ENCODE results near the gene ANKDD1B.
"Not testable (repeated sequence)": the region's sequence is repeated elsewhere in the genome, so short reads cannot be mapped to it uniquely, and the experiment has no call there.

ANKDD1B gene

DNA sequence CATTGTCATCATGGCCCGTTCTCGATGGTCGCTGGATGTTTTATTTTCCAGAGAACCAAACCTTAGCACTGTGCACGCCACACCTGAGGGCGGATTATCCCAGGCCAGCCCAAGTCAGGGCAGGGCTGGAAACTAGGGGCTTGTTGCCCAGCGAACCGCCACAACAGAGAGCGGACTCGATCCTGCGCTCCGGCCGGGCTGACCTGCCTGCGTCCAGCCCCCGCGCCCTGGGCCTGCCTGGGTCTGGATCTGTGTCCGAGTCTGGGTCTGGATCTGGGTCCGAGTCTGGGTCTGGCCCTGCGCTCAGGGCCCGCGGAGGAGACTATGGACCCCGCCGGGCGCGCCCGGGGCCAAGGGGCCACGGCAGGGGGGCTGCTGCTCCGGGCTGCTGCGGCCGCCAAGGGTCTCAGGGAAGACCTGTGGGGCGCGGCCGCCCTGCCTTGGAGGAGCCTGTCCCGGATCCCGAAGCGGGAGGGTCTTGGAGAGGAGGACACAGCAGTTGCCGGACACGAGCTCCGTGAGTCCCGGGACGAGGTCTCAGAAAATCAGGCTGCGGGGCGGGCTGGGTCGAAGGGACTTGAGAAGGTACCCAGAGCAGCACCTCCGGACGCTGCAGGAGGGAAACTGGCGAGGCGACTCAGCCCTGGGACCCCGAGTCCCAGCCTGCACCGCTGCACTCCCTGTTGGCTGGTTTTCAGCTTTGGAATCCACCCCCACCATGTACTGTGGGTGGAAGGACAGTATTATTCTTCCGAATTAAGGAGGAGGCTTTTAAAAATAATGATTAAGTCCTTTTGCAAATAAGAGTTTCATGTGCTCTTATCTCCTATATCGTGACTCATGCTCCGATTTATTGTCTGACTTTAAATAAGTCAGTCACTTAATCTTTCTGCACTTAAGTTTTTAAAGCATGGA is at the start of gene ANKDD1B:
Gene ANKDD1B (plus strand): TSS at position 143 of the 915 bp plus-strand sequence. CDS start 182 bp downstream, at position 325.
- DNase-seq = peak; percentile 66

DNA sequence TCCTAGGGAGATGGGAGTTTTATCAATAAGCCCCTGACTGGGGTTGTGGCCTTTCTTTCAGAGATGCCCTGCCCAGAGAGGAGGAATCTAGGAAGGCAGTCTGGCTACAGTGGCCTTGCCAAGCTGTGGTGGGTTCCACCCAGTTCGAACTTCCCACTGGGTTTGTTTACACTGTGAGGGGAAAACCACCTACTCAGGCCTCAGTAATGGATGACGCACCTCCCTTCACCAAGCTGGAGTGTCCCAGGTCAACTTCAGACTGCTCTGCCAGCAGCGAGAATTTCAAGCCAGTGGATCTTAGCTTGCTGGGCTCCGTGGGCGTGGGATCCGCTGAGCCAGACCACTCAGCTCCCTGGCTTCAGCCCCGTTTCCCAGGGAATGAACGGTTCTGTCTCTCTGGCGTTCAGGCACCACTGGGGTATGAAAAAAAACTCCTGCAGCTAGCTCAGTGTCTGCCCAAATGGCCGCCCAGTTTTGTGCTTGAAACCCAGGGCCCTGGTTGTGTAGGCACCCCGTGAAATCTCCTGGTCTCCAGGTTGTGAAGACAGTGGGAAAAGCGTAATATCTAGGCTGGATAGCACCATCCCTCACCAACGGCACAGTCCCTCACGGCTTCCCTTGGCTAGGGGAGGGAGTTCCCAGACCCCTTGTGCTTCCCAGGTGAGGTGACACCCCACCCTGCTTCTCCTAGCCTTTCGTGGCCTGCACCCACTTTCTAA is 45.1 kb upstream of the ANKDD1B start:
- not testable (repeated sequence) for DNase-seq

DNA sequence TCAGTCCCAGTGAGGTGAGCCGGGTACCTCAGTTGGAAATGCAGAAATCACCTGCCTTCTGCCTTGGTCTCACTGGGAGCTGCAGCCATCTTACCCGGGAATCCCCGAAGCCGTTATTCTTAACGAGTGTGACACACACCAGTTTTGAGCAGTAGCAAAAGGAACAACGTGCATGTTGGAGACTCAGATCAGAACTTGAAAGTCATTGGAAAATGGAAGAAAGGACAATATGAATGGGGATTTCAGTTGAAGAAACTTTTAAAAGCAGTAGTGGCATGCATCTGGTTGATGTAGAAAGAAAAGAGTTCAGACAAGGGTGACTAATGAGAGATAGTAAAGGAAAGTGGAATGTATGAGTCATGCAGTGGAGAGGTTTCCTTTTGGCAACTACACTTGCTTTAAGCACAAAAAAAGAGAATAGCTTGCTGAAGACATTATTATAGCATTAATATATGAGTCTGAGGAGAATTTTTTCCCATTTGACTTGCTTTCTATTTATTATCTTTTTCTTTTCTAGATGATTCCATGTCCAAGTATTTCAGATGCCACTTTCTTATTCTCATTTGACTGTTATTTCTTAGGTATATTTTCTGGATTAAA is 44.4 kb upstream of the ANKDD1B start:
- DNase-seq = peak; percentile 6

DNA sequence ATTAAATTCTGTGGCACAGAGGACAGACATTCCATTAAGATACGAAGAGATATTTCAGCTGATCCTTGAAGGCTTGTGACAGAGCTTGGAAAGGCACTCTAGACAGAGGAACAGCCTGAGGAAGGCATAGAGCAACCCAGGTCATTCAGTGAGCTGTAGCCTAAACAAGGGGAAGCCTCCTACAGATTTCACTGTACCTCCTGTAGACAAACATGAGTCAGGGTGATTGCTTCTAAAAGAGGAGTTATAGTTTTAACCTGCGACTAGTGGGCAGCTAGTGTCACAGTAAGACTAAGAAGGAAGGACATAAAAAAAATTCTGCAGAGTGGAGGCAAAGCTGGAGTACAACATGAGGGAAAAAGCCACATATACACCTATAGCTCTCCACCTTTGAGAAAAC is 43.5 kb upstream of the ANKDD1B start:
- no peak for DNase-seq

DNA sequence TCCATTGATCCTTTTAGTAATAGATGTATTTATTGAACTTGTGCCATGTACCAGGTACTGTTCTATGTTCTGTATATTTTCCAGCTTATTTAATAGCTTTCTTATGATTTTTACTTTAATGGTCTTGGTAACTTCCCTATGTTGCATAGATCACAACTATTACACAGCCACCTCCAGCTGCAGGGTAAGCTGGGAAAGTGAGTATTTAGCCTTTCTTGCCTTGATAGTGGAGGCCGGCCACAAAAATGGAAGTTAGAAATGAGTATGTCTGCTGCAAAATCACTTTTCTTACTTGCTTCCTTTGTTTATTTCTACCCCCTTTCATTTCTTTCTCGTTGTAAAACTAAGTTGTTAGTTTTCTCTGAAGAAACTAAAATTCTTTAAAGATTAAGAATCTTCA is 43.1 kb upstream of the ANKDD1B start:
- no peak for DNase-seq

DNA sequence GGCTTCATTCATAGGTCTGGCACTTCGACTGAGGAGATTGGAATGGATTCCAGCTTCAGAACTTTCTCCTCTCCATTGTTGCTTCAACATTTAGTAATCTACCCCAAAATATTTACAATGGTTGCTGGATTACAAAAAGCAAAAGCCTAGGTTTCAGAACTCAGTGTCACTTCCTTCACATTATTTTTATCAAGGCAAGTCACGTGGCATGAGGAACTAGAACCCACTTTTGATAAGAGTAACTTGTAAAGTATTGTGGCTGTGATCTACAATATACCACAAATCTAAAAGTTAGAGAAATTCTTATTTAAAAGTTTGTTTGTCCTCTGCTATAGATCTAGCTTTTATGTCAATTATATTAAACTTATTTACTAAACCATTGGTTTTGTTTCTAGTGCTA is 39.7 kb upstream of the ANKDD1B start:
- DNase-seq = no peak

DNA sequence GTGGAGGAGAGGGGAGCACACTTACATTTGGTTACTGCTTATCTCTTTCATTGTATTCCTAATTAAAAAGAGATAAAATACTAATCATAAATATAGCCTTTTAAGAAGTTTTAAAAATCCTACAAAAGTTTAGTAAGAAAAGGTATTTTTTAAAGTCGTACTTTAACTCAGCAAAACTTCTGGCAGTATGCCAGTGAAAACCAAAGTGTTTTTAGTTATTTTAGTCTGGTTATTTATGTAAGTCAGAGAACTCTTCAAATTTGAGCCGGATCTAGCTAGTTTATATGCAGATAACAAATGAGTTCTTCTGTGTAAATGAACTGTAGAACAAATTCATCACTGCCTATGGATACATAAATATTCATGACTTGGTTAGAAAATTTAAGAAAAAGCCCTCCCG is 36.5 kb upstream of the ANKDD1B start:
- no peak for DNase-seq

DNA sequence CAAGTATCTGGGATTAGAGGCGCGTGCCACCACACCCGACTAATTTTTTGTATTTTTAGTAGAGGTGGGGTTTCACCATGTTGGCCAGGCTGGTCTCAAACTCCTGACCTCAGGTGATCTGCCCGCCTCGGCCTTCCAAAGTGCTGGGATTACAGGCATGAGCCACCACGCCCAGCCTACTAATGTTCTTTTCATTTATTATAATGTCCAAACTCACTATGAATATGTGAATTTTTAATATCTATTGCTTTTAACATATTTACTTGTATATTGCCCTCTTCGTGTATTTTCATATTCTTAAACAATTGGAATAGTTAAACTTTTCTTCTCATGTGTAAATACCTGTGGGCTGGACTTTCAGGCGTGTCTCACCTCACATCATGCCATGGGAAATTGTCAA is 33.0 kb upstream of the ANKDD1B start:
- not testable (repeated sequence) for DNase-seq

DNA sequence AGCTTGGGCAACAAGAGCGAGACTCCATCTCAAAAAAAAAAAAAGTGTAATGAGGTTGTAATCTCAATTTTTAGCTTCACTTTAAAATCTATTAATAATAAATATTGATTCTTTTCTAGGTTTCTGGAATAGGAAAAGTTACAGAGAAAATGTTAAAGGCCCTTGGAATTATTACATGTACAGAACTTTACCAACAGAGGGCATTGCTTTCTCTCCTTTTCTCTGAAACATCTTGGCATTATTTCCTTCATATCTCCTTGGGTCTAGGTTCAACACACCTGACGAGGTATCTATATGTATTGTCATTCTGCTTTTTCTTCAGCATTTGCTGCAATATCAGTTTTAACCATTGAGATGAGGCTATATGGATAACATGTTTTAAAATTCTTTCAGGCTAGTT is 26.6 kb upstream of the ANKDD1B start:
- peak; percentile 22 for DNase-seq

DNA sequence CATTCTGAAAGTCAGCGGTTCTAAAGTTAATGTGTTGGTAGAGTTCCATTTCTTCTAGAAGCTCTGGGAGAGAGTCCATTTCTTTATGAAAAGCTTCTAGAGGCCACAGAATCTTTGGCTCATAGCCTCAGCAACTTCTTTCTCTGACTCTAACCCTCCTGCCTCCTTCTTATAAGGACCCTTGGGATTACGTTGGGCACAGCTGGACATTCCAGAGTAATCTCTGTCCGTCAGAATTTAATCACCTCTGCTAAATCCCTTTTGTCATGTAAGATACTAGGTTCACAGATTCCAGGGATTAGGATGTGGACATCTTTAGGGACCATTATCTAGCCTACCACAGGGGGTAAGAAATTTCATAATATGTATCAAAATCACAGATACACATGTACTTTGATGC is 22.6 kb upstream of the ANKDD1B start:
- no peak for DNase-seq

DNA sequence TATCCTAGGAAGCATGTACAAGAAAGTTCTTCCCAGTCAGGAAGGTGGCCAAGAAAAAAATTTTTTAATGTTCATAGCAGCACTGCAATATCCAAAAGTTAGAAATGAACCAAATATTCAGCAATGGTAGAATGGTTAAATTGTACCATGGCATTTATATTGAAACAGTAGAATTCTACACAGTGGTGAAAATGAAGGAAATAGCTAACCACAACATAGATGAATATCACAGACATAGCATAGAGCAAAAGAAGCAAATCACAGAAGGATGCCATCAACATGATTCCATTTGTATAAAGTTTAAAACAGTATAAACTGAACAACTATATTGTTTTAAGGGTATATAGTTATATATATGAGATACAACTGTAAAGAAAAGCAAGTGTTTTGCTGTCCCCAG is 10.7 kb upstream of the ANKDD1B start:
- no peak for DNase-seq

DNA sequence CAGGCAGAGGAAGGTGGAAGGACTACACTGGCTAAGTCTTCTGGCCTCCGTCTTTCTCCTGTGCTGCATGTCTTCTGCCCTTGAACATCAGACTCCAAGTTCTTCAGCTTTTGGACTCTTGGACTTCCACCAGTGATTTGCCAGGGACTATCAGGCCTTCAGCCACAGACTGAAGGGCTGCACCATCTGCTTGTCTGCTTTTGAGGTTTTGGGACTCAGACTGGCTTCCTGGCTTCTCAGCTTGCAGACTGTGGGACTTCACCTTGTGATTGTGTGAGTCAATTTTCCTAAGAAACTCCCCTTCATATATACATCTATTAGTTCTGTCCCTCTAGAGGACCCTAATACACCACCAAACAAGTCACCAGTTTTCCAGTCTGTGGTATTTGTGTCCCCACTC is 9.7 kb upstream of the ANKDD1B start:
- DNase-seq = no peak

DNA sequence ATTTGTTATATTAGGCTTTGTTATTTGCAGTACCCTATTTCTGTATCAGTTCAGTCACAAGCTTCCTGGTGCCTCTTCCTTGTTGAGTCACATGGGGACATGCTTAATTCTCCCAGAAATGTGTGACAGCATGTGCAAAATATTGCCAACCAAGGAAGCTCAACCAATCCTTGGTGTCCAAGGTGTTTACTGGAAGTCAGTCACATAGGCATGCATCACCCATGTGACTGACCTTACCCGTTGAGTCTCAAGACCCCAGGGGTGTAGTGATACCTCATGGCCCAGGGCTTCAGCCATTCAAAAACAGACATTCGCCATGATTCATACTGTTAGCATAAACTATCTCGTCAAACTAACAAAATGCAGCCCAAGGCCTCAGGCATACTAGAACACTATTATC is 9.3 kb upstream of the ANKDD1B start:
- DNase-seq = no peak

DNA sequence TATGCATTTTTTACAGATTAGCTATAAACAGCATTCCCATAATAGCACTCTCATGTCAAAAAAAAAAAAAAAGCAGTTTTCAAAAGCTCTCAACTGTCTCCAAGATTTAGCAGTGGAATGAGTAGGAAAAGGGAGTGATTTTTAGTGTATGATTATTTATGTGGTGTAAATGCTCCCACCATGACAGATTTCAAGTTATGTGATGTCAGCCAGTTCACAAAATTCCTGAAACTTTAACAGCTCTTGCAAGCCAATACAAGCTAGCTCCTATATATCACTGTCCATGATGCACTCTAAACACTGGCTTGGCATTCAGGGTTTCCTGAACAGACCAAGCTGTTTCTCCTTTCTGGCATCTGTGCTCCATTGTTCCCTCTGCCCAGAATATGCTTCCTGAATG is 7.9 kb upstream of the ANKDD1B start:
- no peak for DNase-seq

DNA sequence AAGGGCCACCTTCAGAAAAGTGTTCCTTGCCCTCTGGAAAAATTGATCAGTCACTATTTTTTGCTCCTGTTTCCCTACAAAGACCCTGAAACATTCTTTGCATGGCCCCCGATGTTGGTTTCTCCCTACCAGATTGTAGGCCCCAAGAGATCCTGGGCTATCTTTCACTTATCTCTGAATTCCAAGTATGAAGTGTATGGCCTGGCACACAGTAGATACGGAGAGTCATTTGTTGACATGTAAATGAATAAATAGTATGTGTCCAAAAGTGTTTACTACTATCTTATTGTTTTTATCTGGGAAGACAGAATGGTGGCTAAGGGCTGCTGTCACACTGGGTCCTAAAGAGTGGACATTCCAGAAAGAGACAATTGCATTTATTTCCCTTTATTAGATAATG is 7.4 kb upstream of the ANKDD1B start:
- DNase-seq = no peak

DNA sequence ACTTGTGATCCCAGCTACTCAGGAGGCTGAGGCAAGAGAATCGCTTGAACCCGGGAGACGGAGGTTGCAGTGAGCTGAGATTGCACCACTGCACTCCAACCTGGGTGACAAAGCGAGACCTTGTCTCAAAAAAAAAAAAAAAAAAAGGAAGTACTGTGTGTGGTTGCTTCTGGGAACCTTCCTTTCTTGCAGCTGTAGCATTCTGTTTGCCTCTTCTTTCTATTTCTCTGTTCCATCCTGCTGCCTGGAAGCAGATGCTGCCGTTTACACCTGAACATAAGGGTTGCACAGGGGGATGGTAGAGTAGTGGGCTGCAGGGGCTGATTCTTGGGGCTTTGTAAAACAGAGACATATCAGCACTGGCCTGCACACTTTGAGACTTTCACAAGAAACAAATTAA is 3.9 kb upstream of the ANKDD1B start:
- DNase-seq = not testable (repeated sequence)

DNA sequence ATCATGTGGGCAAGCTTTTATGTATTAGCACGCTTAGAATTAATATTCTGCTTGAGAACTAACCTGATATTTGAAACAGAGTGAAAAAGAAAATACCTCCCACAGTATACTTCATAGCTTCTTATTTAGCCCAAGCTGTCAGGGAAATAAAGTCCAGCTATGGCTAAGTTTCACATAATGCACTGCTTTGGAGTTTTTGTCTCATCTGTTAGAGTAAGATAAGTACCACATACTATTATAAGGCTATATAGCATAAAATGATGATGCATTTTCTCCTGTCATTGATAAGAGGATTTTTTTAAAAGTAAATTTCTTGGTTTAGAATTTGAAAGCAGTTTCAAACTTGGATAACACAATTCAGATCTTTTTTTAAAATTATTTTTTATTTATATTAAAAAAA is 2.4 kb upstream of the ANKDD1B start:
- no peak for DNase-seq

DNA sequence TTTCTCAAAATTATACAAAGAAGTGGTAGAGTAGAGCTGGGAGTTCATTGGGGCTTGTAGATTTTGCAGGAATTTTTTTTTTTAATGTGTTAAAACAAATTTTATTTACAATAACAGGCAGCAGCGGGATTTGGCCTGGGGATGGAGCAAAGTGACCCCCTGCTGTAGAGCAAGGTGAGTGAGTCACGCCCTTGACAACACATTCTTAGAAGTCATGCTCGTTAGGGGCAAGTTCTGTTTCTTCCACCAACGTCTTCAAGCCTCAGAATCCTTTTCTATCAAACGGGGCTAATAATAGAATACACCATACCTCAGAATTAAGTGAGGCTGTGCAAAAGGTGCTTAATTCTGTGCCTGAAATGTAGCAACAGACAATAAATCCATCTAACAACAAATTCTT is 1.1 kb upstream of the ANKDD1B start:
- peak; percentile 10 for DNase-seq

DNA sequence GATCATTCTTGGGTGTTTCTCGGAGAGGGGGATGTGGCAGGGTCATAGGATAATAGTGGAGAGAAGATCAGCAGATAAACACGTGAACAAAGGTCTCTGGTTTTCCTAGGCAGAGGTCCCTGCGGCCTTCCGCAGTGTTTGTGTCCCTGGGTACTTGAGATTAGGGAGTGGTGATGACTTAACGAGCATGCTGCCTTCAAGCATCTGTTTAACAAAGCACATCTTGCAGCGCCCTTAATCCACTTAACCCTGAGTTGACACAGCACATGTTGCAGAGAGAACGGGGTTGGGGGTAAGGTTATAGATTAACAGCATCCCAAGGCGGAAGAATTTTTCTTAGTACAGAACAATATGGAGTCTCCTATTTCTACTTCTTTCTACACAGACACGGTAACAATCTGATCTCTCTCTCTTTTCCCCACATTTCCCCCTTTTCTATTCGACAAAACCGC is 368 bp upstream of the ANKDD1B start:
- DNase-seq = peak; percentile 47

DNA sequence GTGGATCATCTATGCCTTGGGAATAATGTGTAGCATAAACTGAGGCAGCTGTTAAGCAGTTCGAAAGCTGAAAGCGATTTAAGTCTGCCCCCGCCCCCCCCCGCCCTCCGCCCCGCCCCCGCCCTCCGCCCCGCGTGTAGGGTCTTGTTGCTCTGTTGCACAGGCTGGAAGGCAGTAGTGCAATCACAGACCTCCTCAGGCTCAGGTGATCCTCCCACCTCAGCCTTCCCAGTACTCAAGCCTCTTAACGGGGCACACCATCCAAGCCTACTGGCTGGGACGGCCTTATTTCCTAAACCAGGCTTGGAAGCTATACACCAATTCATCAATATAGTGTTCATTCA is 945 bp downstream of the ANKDD1B start:
- peak; percentile 35 for DNase-seq

DNA sequence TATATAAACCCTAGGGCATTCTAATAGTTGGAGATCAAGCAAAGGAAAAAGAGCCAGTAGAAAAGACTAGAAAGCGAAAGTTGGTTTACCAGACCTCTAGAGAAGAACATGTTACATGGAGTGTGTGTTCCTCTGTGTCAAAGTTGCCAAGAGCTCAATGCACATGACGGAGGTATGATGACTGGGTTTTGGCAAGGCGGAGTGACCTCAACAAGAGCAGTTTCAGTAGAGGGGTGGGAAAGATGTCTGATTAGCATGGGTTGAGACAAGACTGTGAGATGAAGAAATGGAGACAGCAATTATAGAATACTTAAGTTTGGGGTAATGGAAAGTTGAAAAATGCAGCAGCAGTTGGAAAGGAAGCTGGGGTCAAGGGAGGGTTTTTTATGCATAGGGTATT is 1.6 kb downstream of the ANKDD1B start:
- no peak for DNase-seq

DNA sequence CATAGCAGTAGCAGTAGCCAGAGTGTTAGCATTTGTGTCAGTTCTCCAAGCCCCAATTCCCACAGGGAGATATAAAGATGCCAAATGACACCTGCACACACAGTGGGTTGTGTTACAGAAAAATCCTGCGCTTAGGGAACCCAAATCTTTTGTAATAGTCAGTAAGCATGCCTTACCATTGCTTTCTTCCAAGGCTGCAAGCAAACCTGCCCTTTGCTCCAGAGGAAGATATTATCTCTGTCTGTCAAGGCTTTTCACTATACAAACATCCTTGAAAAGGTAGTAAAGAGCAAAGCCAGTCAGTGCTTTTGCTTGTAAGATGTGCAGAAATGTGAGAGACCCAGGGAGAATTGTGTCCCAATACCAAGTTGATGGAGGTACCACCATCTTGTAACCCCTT is 2.9 kb downstream of the ANKDD1B start:
- no peak for DNase-seq

DNA sequence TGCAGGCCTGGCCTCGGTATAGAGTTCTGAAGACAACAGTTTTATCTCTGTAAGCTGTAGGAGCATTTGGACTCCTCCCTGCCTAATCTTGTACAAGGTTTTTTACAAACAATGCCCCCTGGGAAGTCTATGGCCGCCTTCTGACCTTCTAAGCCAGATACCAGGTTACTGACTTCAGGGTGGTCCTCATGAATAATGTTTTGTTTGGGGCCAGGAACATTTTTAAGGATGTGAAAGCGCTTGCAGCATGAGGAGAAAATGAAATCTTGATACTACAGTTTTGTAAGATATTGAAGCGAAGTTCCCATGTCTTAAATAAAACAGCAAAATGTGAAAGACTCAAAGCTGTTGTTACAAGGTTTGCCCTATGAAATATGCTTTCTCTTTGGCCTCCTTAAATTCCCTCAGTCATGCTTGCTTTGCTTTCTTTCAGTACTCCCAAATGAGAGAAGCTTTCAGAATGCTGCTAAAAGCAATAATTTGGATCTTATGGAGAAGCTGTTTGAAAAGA is 5.2 kb downstream of the ANKDD1B start:
- DNase-seq = no peak
